ENCODE measurements around the gene NEUROG1.

Gene NEUROG1

DNA sequence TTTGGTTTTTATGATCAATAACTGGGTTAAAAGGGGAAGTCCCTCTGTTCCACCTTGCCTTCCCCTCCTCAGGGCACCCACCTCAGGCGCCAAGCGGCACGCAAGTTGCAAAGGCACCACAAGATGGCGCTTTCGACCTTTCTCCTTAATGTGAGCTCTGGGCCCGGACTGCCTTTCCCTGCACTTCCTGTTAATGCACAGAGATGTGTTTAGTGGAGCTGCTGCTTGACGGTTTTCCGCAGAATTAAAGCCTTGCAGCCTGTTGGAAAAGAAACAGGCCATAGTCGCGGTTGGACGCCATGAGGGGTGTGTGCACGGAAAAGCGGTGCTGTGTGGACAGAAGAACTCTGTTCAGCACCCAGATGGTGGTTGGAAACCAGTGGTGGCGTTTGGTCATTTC is 25.1 kb upstream of the NEUROG1 start:
- H3K36me3 ChIP-seq (ENCODE audit: insufficient read depth, low read length) = no peaks in the 10 kb centered on the region
- TF ChIP-seq EZH2phosphoT487 (IDR thresholded peaks at IDR 0.05; ENCODE audit: borderline replicate concordance) = no peak
- TF ChIP-seq, protein P1, sequence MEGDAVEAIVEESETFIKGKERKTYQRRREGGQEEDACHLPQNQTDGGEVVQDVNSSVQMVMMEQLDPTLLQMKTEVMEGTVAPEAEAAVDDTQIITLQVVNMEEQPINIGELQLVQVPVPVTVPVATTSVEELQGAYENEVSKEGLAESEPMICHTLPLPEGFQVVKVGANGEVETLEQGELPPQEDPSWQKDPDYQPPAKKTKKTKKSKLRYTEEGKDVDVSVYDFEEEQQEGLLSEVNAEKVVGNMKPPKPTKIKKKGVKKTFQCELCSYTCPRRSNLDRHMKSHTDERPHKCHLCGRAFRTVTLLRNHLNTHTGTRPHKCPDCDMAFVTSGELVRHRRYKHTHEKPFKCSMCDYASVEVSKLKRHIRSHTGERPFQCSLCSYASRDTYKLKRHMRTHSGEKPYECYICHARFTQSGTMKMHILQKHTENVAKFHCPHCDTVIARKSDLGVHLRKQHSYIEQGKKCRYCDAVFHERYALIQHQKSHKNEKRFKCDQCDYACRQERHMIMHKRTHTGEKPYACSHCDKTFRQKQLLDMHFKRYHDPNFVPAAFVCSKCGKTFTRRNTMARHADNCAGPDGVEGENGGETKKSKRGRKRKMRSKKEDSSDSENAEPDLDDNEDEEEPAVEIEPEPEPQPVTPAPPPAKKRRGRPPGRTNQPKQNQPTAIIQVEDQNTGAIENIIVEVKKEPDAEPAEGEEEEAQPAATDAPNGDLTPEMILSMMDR (conservative IDR thresholded peaks at IDR 0.05; ENCODE audit: low read length) = peak; percentile 82
- no peaks in the 10 kb centered on the region for H3F3A ChIP-seq (ENCODE audit: low read depth)
- H3K79me2 ChIP-seq (ENCODE audit: insufficient read depth, low read length) = no peaks in the 10 kb centered on the region
- H3K9ac ChIP-seq (ENCODE audit: low read depth, low read length, poor library complexity, severe bottlenecking) = no peak overlapping the region
- H2AFZ ChIP-seq (ENCODE audit: low read length) = peak overlapping the region; percentile 80
- no peaks in the 10 kb centered on the region for H3K4me1 ChIP-seq (ENCODE audit: insufficient read depth, low read length, poor library complexity, severe bottlenecking)
- H3K4me3 ChIP-seq (ENCODE audit: low read length, poor library complexity, severe bottlenecking) = no peak overlapping the region
- no peaks in the 10 kb centered on the region for H4K20me1 ChIP-seq (ENCODE audit: insufficient read depth, low read length, poor library complexity, severe bottlenecking)
- H3K4me2 ChIP-seq (ENCODE audit: low read depth, low read length, poor library complexity, severe bottlenecking) = no peak overlapping the region
- H3K9me2 ChIP-seq (replicated peaks; ENCODE audit: low read depth, low read length) = no peaks in the 10 kb centered on the region
- H3K9me3 ChIP-seq (ENCODE audit: insufficient read depth, low read depth, low read length) = no peaks in the 10 kb centered on the region
- H3K27me3 ChIP-seq (ENCODE audit: insufficient read depth, low read length, poor library complexity, severe bottlenecking) = no peaks in the 10 kb centered on the region

GRCh38 chr5:135559354-135559753 is 23.6 kb upstream of the NEUROG1 start:
- Histone ChIP-seq H3K4me3 (ENCODE audit: low read length, poor library complexity, severe bottlenecking) (no peak overlapping the region), H3K27me3 (ENCODE audit: insufficient read depth, low read length, poor library complexity, severe bottlenecking) (no peaks in the 10 kb centered on the region), H3K36me3 (ENCODE audit: insufficient read depth, low read length) (no peaks in the 10 kb centered on the region), H3K4me2 (ENCODE audit: low read depth, low read length, poor library complexity, severe bottlenecking) (no peak overlapping the region), H3K4me1 (ENCODE audit: insufficient read depth, low read length, poor library complexity, severe bottlenecking) (no peaks in the 10 kb centered on the region), H2AFZ (ENCODE audit: low read length) (no peak overlapping the region), H3K9me3 (ENCODE audit: insufficient read depth, low read depth, low read length) (no peaks in the 10 kb centered on the region), H3K9me2 (replicated peaks; ENCODE audit: low read depth, low read length) (no peaks in the 10 kb centered on the region), H3K9ac (ENCODE audit: low read depth, low read length, poor library complexity, severe bottlenecking) (no peak overlapping the region), H4K20me1 (ENCODE audit: insufficient read depth, low read length, poor library complexity, severe bottlenecking) (no peaks in the 10 kb centered on the region), H3F3A (ENCODE audit: low read depth) (no peaks in the 10 kb centered on the region), H3K79me2 (ENCODE audit: insufficient read depth, low read length) (no peaks in the 10 kb centered on the region)
- TF ChIP-seq, protein P1 (conservative IDR thresholded peaks at IDR 0.05; ENCODE audit: low read length) = no peak
- TF ChIP-seq EZH2phosphoT487 (IDR thresholded peaks at IDR 0.05; ENCODE audit: borderline replicate concordance) = no peak

- H3K9ac ChIP-seq (ENCODE audit: low read depth, low read length, poor library complexity, severe bottlenecking) = no peak overlapping the region
- no peaks in the 10 kb centered on the region for H3K9me2 ChIP-seq (replicated peaks; ENCODE audit: low read depth, low read length)
- H3K4me3 ChIP-seq (ENCODE audit: low read length, poor library complexity, severe bottlenecking) = no peak overlapping the region
- H3K79me2 ChIP-seq (ENCODE audit: insufficient read depth, low read length) = no peaks in the 10 kb centered on the region
- no peaks in the 10 kb centered on the region for H3K36me3 ChIP-seq (ENCODE audit: insufficient read depth, low read length)
- no peaks in the 10 kb centered on the region for H3K27me3 ChIP-seq (ENCODE audit: insufficient read depth, low read length, poor library complexity, severe bottlenecking)
- H3K4me1 ChIP-seq (ENCODE audit: insufficient read depth, low read length, poor library complexity, severe bottlenecking) = no peaks in the 10 kb centered on the region
- TF ChIP-seq EZH2phosphoT487 (IDR thresholded peaks at IDR 0.05; ENCODE audit: borderline replicate concordance) = no peak
- TF ChIP-seq, protein P1 (conservative IDR thresholded peaks at IDR 0.05; ENCODE audit: low read length) = no peak
- no peaks in the 10 kb centered on the region for H3K9me3 ChIP-seq (ENCODE audit: insufficient read depth, low read depth, low read length)
- H4K20me1 ChIP-seq (ENCODE audit: insufficient read depth, low read length, poor library complexity, severe bottlenecking) = no peaks in the 10 kb centered on the region
- no peak overlapping the region for H2AFZ ChIP-seq (ENCODE audit: low read length)
- no peak overlapping the region for H3K4me2 ChIP-seq (ENCODE audit: low read depth, low read length, poor library complexity, severe bottlenecking)
- H3F3A ChIP-seq (ENCODE audit: low read depth) = no peaks in the 10 kb centered on the region
Measured at GRCh38 chr5:135557076-135557838, 21.5 kb upstream of the NEUROG1 start.

Data from Loucy (cell line).